GM21619 (cell line): ENCODE measurements around the gene LRCOL1.
A peak's percentile ranks its signal among the peaks of the same experiment; 100 is the strongest.

Experiments
- ATAC-seq: cut with Tn5 transposase; IDR thresholded peaks from one replicate; pipeline ENCODE4 v1.9.1; 2021; ENCODE audit not compliant: unreplicated experiment

Gene LRCOL1

GRCh38 chr12:132619386-132620112 is 9.2 kb upstream of the LRCOL1 start:
- no peak for ATAC-seq

GRCh38 chr12:132619071-132619385 is 8.6 kb upstream of the LRCOL1 start:
- no peak for ATAC-seq

- ATAC-seq, result no peak
These were observed 8.3 kb upstream of the LRCOL1 start, which contains the start of gene P2RX2 for GRCh38 chr12:132618683-132619043. Gene P2RX2 (plus strand): TSS chr12:132618776. CDS start chr12:132618817, 41 bp downstream.

GRCh38 chr12:132617822-132618682 is 7.7 kb upstream of the LRCOL1 start:
- ATAC-seq, result no peak

- ATAC-seq, result no peak
These were observed 6.8 kb upstream of the LRCOL1 start for GRCh38 chr12:132617135-132617701.

GRCh38 chr12:132615579-132616038 is 5.2 kb upstream of the LRCOL1 start:
- ATAC-seq, result no peak

- ATAC-seq, result peak; percentile 58
These were observed 4.6 kb upstream of the LRCOL1 start for GRCh38 chr12:132614861-132615578.

GRCh38 chr12:132614029-132614428 is 3.6 kb upstream of the LRCOL1 start:
- no peak for ATAC-seq

- no peak for ATAC-seq
These were observed 1.2 kb upstream of the LRCOL1 start for GRCh38 chr12:132611620-132612019.

GRCh38 chr12:132610866-132611602 is 652 bp upstream of the LRCOL1 start:
- ATAC-seq, result no peak

- ATAC-seq, result no peak
These were observed 1.9 kb downstream of the LRCOL1 start for GRCh38 chr12:132608231-132609171.

GRCh38 chr12:132606927-132607326 is 3.5 kb downstream of the LRCOL1 start:
- no peak for ATAC-seq

GRCh38 chr12:132606466-132606865 is 3.9 kb downstream of the LRCOL1 start:
- ATAC-seq, result no peak

- no peak for ATAC-seq
These were observed 4.5 kb downstream of the LRCOL1 start for GRCh38 chr12:132605892-132606291.

- ATAC-seq, result no peak
These were observed 5.5 kb downstream of the LRCOL1 start for GRCh38 chr12:132604668-132605441.

GRCh38 chr12:132604151-132604618 is 6.2 kb downstream of the LRCOL1 start:
- ATAC-seq, result no peak

GRCh38 chr12:132603240-132604150 is 6.9 kb downstream of the LRCOL1 start:
- ATAC-seq, result no peak
